ENCODE results near the gene TRAPPC5. TPM values are rescaled to one million over a fixed set of nuclear protein-coding genes. Genes with fewer than 3 reads are reported as not detected.

The TRAPPC5 gene
- total RNA-seq, 1 experiment from 2014 or later: 105 TPM

- POLR2A ChIA-PET (ENCODE audit: low non-redundant PET): no interaction called here
- no peak for DNase-seq (ENCODE audit: low spot score)
- intact Hi-C loops (cut with micrococcal nuclease; ENCODE audit: unreplicated experiment): no loop called here
- H3K36me3 ChIP-seq (ENCODE audit: insufficient read depth, low read length, poor library complexity, severe bottlenecking): no peaks in the 10 kb centered on the region
- H3K9me3 ChIP-seq (ENCODE audit: low read depth, low read length, poor library complexity, severe bottlenecking): no peaks in the 10 kb centered on the region
- no peaks in the 10 kb centered on the region for H3K4me1 ChIP-seq (ENCODE audit: insufficient read depth, low read length, poor library complexity, severe bottlenecking)
- CTCF ChIA-PET: interaction anchor here (1.3 kb wide), 1 partner anchor 77 kb away, joined by 4 read pairs; no protein-coding TSS in a partner anchor
- TF ChIP-seq CTCF (conservative IDR thresholded peaks at IDR 0.05; ENCODE audit: low read depth, low read length) (no peak), EZH2 (IDR thresholded peaks at IDR 0.05; ENCODE audit: borderline replicate concordance, low read depth, low read length, poor library complexity, severe bottlenecking) (no peak)
- BruUV-seq (replicated peaks): no TSS peak
- H3K27ac ChIP-seq (ENCODE audit: low read depth, low read length, poor library complexity, severe bottlenecking): no peak overlapping the region
- H3K27me3 ChIP-seq (replicated peaks; ENCODE audit: insufficient read depth, low read depth, low read length, poor library complexity): no peaks in the 10 kb centered on the region
- no peak overlapping the region for H3K4me3 ChIP-seq (ENCODE audit: low read depth, low read length, poor library complexity, severe bottlenecking)
Measured at GRCh38 chr19:7645163-7645562, 35.5 kb upstream of the TRAPPC5 start.

GRCh38 chr19:7645656-7646425, 34.8 kb upstream of the TRAPPC5 start:
- Histone ChIP-seq H3K9me3 (ENCODE audit: low read depth, low read length, poor library complexity, severe bottlenecking) (no peaks in the 10 kb centered on the region), H3K36me3 (ENCODE audit: insufficient read depth, low read length, poor library complexity, severe bottlenecking) (no peaks in the 10 kb centered on the region), H3K4me1 (ENCODE audit: insufficient read depth, low read length, poor library complexity, severe bottlenecking) (no peaks in the 10 kb centered on the region), H3K4me3 (ENCODE audit: low read depth, low read length, poor library complexity, severe bottlenecking) (no peak overlapping the region), H3K27ac (ENCODE audit: low read depth, low read length, poor library complexity, severe bottlenecking) (no peak overlapping the region), H3K27me3 (replicated peaks; ENCODE audit: insufficient read depth, low read depth, low read length, poor library complexity) (no peaks in the 10 kb centered on the region)
- no peak for DNase-seq (ENCODE audit: low spot score)
- CTCF ChIA-PET: no interaction called here
- TF ChIP-seq CTCF (conservative IDR thresholded peaks at IDR 0.05; ENCODE audit: low read depth, low read length) (no peak), EZH2 (IDR thresholded peaks at IDR 0.05; ENCODE audit: borderline replicate concordance, low read depth, low read length, poor library complexity, severe bottlenecking) (no peak)
- POLR2A ChIA-PET (ENCODE audit: low non-redundant PET): no interaction called here
- BruUV-seq (replicated peaks): no TSS peak
- intact Hi-C loops (cut with micrococcal nuclease; ENCODE audit: unreplicated experiment): no loop called here

GRCh38 chr19:7646426-7646700, 34.3 kb upstream of the TRAPPC5 start:
- no TSS peak for BruUV-seq (replicated peaks)
- DNase-seq (ENCODE audit: low spot score): no peak
- TF ChIP-seq EZH2 (IDR thresholded peaks at IDR 0.05; ENCODE audit: borderline replicate concordance, low read depth, low read length, poor library complexity, severe bottlenecking): no peak
- no peak for TF ChIP-seq CTCF (conservative IDR thresholded peaks at IDR 0.05; ENCODE audit: low read depth, low read length)
- ChIA-PET CTCF (no interaction called here), POLR2A (ENCODE audit: low non-redundant PET) (no interaction called here)
- no peaks in the 10 kb centered on the region for H3K27me3 ChIP-seq (replicated peaks; ENCODE audit: insufficient read depth, low read depth, low read length, poor library complexity)
- H3K4me1 ChIP-seq (ENCODE audit: insufficient read depth, low read length, poor library complexity, severe bottlenecking): no peaks in the 10 kb centered on the region
- H3K36me3 ChIP-seq (ENCODE audit: insufficient read depth, low read length, poor library complexity, severe bottlenecking): no peaks in the 10 kb centered on the region
- H3K9me3 ChIP-seq (ENCODE audit: low read depth, low read length, poor library complexity, severe bottlenecking): no peaks in the 10 kb centered on the region
- intact Hi-C loops (cut with micrococcal nuclease; ENCODE audit: unreplicated experiment): no loop called here
- H3K27ac ChIP-seq (ENCODE audit: low read depth, low read length, poor library complexity, severe bottlenecking): no peak overlapping the region
- no peak overlapping the region for H3K4me3 ChIP-seq (ENCODE audit: low read depth, low read length, poor library complexity, severe bottlenecking)

Measured in A673 (cell line).